ENCODE measurements around the gene SULT2B1. TPM values are rescaled to one million over a fixed set of nuclear protein-coding genes. Genes with fewer than 3 reads are reported as not detected.

SULT2B1 gene
- total RNA-seq, 1 donor from 2014 or later: 0.48 TPM

- no peak for DNase-seq (ENCODE audit: low spot score)
Observed at GRCh38 chr19:48598996-48599700, 47.2 kb downstream of the SULT2B1 start.

GRCh38 chr19:48600679-48601417 lies 48.9 kb downstream of the SULT2B1 start:
- no peak for DNase-seq (ENCODE audit: low spot score)

GRCh38 chr19:48603001-48603400 lies 51.0 kb downstream of the SULT2B1 start:
- no peak for DNase-seq (ENCODE audit: low spot score)

GRCh38 chr19:48603449-48603848 lies 51.5 kb downstream of the SULT2B1 start:
- DNase-seq (ENCODE audit: low spot score): no peak

GRCh38 chr19:48603850-48604249 lies 51.9 kb downstream of the SULT2B1 start:
- DNase-seq (ENCODE audit: low spot score): no peak

- DNase-seq (ENCODE audit: low spot score): no peak
Observed at GRCh38 chr19:48606463-48607358, 54.7 kb downstream of the SULT2B1 start, which contains the start of gene SPACA4. SPACA4 (plus strand) TSS chr19:48606742; CDS start chr19:48606979, 237 bp downstream.

GRCh38 chr19:48607359-48607755 lies 55.4 kb downstream of the SULT2B1 start:
- no peak for DNase-seq (ENCODE audit: low spot score)

GRCh38 chr19:48608798-48609263 lies 56.9 kb downstream of the SULT2B1 start:
- no peak for DNase-seq (ENCODE audit: low spot score)

- no peak for DNase-seq (ENCODE audit: low spot score)
Observed at GRCh38 chr19:48609571-48610108, 57.7 kb downstream of the SULT2B1 start.

GRCh38 chr19:48611872-48612271 lies 59.9 kb downstream of the SULT2B1 start:
- no peak for DNase-seq (ENCODE audit: low spot score)

GRCh38 chr19:48613024-48613851 lies 61.3 kb downstream of the SULT2B1 start:
- DNase-seq (ENCODE audit: low spot score): no peak

GRCh38 chr19:48613852-48614435 lies 62.0 kb downstream of the SULT2B1 start:
- no peak for DNase-seq (ENCODE audit: low spot score)

GRCh38 chr19:48614436-48615230 lies 62.7 kb downstream of the SULT2B1 start, which contains the start of gene FAM83E:
FAM83E (minus strand) TSS chr19:48615076; CDS start chr19:48613372, 1,704 bp downstream.
- DNase-seq (ENCODE audit: low spot score): no peak

GRCh38 chr19:48615231-48616040 lies 63.5 kb downstream of the SULT2B1 start:
- DNase-seq (ENCODE audit: low spot score): no peak

GRCh38 chr19:48616041-48616436 lies 64.1 kb downstream of the SULT2B1 start:
- no peak for DNase-seq (ENCODE audit: low spot score)

- DNase-seq (ENCODE audit: low spot score): no peak
Observed at GRCh38 chr19:48616491-48617056, 64.6 kb downstream of the SULT2B1 start.

GRCh38 chr19:48617146-48617937 lies 65.4 kb downstream of the SULT2B1 start:
- DNase-seq (ENCODE audit: low spot score): no peak
